GM12801 (cell line): ENCODE data around the gene TEX12.

ENCODE experiments used
- TF ChIP-seq, protein P1 (sequence below): IDR thresholded peaks from one replicate; pipeline ENCODE4 v1.5.1; 2011; ENCODE audit warnings: control low read depth; ENCODE audit not compliant: insufficient read length; ENCODE audit errors: extremely low read depth

The TEX12 gene

DNA sequence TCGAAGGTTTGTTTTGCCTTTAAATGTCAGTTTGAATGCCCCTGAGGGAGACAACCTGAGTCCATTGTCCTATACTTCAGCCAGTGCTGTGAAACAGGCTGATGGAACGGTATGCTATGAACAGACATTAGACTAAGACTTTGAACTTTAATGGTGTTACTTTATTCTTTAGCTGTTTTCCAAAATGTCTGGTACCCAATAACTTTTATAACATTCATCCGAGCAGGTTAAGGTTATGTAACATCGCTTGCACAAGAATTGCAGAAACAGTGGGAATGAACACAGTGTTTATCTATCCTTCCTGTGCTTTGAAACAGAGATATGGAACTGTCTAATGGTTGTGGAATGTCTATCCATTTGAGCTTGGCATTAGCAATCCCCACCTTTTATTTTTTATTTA, 46.6 kb downstream of the TEX12 start:
- TF ChIP-seq, protein P1, sequence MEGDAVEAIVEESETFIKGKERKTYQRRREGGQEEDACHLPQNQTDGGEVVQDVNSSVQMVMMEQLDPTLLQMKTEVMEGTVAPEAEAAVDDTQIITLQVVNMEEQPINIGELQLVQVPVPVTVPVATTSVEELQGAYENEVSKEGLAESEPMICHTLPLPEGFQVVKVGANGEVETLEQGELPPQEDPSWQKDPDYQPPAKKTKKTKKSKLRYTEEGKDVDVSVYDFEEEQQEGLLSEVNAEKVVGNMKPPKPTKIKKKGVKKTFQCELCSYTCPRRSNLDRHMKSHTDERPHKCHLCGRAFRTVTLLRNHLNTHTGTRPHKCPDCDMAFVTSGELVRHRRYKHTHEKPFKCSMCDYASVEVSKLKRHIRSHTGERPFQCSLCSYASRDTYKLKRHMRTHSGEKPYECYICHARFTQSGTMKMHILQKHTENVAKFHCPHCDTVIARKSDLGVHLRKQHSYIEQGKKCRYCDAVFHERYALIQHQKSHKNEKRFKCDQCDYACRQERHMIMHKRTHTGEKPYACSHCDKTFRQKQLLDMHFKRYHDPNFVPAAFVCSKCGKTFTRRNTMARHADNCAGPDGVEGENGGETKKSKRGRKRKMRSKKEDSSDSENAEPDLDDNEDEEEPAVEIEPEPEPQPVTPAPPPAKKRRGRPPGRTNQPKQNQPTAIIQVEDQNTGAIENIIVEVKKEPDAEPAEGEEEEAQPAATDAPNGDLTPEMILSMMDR, result no peak

DNA sequence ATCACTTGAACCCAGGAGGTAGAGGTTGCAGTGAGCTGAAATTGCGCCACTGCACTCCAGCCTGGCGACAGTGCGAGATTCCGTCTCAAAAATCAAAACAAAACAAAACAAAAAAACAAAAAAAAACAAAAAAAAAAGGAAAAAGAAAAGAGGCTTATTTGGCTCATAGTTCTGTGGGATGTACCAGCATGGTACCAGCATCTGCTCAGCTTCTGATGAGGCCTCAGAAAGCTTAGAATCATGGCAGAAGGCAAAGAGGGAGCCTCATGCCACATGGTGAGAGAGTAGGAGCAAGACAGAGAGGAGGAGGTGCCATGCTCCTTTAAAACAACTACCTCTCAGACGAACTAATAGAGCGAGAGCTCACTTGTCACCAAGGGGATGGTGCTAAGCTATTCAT, 48.4 kb downstream of the TEX12 start:
- TF ChIP-seq, protein P1, result no peak

DNA sequence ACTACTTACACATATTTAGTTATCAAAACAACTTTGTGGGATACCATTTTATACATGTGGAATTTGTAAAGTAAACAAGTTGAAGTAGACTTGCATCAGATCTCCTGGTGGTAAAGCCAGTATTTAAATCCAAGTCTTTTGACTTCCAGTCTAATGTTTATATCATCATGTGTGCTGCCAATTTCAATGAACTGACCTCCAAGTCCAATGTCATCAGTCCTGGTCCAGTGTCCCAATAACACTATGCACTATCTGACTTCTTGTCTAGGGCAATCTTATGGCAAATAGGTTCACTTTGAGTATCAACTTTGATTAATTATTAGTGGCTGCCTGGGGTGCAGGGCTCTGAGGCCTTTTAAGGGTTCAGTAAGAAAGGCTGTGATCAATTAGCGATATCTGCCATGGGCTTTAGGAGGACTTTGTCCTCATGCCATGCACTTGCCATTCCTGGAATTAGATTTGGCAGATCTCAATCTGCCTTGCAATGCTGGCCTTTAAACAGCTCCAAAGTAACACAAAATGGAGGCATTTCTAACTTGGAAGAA, 49.5 kb downstream of the TEX12 start:
- TF ChIP-seq, protein P1, result no peak

DNA sequence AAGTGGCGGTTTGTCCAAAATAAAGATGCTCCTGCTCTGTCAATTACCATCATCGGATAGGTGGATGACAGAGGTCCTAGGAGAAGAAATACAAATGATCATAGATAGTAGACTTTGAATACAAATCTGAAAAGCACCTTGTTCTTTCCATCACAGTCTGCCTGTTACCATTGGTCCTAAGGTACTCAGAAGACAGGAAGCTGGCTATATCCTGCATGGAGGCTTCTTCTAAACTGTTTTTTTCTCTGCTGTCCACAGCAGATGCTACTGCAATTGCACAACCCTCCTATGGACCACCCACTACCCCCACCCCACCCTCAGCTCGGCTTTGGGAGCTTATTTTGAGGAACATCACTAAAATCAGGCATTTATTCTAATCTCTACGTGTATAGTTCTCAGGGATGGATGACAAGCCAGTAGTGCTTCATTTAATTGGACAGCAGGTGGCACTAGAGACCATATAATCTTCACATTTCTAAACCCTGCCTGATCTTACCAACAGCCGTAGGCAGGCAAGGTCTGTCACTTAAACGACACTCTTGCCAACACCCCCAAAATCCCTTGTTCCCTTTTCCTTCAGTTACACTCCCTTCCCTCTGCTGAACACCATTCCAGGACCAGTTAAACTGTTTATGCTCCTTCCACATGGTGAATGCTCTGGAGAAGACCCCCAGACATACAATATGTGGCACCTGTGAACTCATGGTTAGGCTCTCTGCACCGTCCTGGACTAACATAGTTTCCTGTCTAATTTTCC, 52.5 kb downstream of the TEX12 start:
- TF ChIP-seq, protein P1, result no peak

DNA sequence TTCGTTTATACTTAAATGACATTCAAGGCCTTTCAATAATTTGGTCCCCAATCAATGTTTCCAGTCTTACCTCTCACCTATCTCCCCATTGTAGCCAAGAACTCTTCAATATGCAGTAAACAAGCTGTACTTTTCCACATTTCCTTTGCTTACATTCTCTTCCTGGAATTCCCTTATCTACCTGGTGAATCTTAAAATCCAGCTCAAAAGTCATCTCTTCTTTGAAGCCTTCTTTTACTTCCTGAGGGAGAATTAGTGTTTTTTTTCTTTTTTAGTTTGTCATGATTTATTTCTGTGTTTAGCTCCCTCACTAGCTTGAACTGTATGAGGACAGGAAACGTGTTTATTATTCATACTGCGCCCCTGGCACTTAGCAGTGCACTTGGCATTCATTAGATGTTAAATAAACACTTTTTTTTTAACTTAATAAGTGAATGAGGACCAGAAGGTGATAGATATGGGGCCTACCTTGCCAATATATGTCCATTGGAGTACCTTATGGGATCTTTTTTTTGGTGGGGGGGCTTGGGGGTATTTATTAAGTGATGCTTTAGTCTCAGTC, 54.2 kb downstream of the TEX12 start:
- TF ChIP-seq, protein P1, result no peak
